Keratinocyte (primary cell): Measurements from ENCODE around the gene SERPINE2.

Experiments used
- CTCF ChIP-seq, 3 experiments: IDR thresholded peaks in 1 of 3; conservative IDR thresholded peaks in 1 of 3; optimal IDR thresholded peaks in 1 of 3; 2 replicates in 2 of 3; 3 replicates in 1 of 3; pipeline versions ENCODE3 to v1.5.1; 2011; ENCODE audit warnings: low read length in 3 of 3, mild to moderate bottlenecking in 3 of 3, moderate library complexity in 2 of 3, control low read depth in 1 of 3, inconsistent platforms in 1 of 3; ENCODE audit not compliant: insufficient read depth in 2 of 3; ENCODE audit errors: extremely low read depth in 1 of 3
- EZH2 ChIP-seq: IDR thresholded peaks from one replicate; pipeline ENCODE4 v1.6.1; 2012; ENCODE audit warnings: inconsistent platforms, mild to moderate bottlenecking, low read length, moderate library complexity

- TF ChIP-seq CTCF (optimal IDR thresholded peaks at IDR 0.05 in 1 of 3, IDR thresholded peaks at IDR 0.05 in 1 of 3, conservative IDR thresholded peaks at IDR 0.05 in 1 of 3; ENCODE audit: extremely low read depth in 1 of 3, insufficient read depth in 2 of 3, low read length in 3 of 3), result no peak
- no peak for TF ChIP-seq EZH2
Measured at GRCh38 chr2:224023188-224023587, 15.9 kb downstream of the SERPINE2 start.
